ENCODE measurements around the gene MCTP2.

Gene MCTP2

GRCh38 chr15:94380798-94381197 is 149.4 kb downstream of the MCTP2 start:
- no peak overlapping the region for H3K27ac ChIP-seq (ENCODE audit: extremely low read depth, low read depth, low read length)
- no peaks in the 10 kb centered on the region for H3K36me3 ChIP-seq (ENCODE audit: control insufficient read depth in 2 of 2, insufficient read depth in 1 of 2, low read length in 2 of 2)
- H3K4me3 ChIP-seq (ENCODE audit: low read depth, low read length): no peak overlapping the region
- H3K4me1 ChIP-seq (ENCODE audit: control insufficient read depth, insufficient read depth, low read length): no peaks in the 10 kb centered on the region
- H3K9me3 ChIP-seq (ENCODE audit: control insufficient read depth, insufficient read depth, low read depth, low read length): no peaks in the 10 kb centered on the region
- CTCF ChIA-PET: no interaction called here
- POLR2A ChIA-PET: no interaction called here
- TF ChIP-seq ZNF239 (tag by site-specific recombination; IDR thresholded peaks at IDR 0.05) (no peak), ZNF645 (tag by site-specific recombination; IDR thresholded peaks at IDR 0.05) (no peak), KLF9 (tag by site-specific recombination; IDR thresholded peaks at IDR 0.05; ENCODE audit: low read depth) (no peak), ZSCAN4 (tag by site-specific recombination; IDR thresholded peaks at IDR 0.05) (no peak), ZNF544 (tag by site-specific recombination; IDR thresholded peaks at IDR 0.05) (no peak), OSR2 (tag by site-specific recombination; IDR thresholded peaks at IDR 0.05) (no peak), SETDB1 (IDR thresholded peaks at IDR 0.05; ENCODE audit: insufficient read length, low read length) (no peak), SP7 (tag by site-specific recombination; IDR thresholded peaks at IDR 0.05) (no peak), ZNF24 (tag by site-specific recombination; IDR thresholded peaks at IDR 0.05) (no peak), ZNF324 (tag by site-specific recombination; IDR thresholded peaks at IDR 0.05) (no peak), MEIS1 (CRISPR knock-in tag; IDR thresholded peaks at IDR 0.05; ENCODE audit: borderline replicate concordance) (no peak), ZSCAN18 (tag by site-specific recombination; IDR thresholded peaks at IDR 0.05) (no peak), ZFHX2 (tag by site-specific recombination; conservative IDR thresholded peaks at IDR 0.05) (no peak)

- no peaks in the 10 kb centered on the region for H3K36me3 ChIP-seq (ENCODE audit: control insufficient read depth in 2 of 2, insufficient read depth in 1 of 2, low read length in 2 of 2)
- no peak for TF ChIP-seq ZNF707 (tag by site-specific recombination; IDR thresholded peaks at IDR 0.05)
- no peak for TF ChIP-seq ZNF776 (tag by site-specific recombination; IDR thresholded peaks at IDR 0.05; ENCODE audit: borderline replicate concordance)
- TF ChIP-seq YY2 (tag by site-specific recombination; IDR thresholded peaks at IDR 0.05): no peak
- TF ChIP-seq ZNF354C (tag by site-specific recombination; IDR thresholded peaks at IDR 0.05; ENCODE audit: borderline replicate concordance, low read depth): no peak
- no peak for TF ChIP-seq ZNF223 (tag by site-specific recombination; IDR thresholded peaks at IDR 0.05)
- TF ChIP-seq ZNF426 (tag by site-specific recombination; IDR thresholded peaks at IDR 0.05): no peak
- TF ChIP-seq CTCF (tag by site-specific recombination; IDR thresholded peaks at IDR 0.05): no peak
- no peak for TF ChIP-seq ZNF248 (tag by site-specific recombination; IDR thresholded peaks at IDR 0.05)
- ChIA-PET CTCF (interaction anchor here (0.7 kb wide), 1 partner anchor 85 kb away, joined by 3 read pairs; no protein-coding TSS in a partner anchor), POLR2A (interaction anchor here (0.6 kb wide), 1 partner anchor 38 kb away, joined by 3 read pairs; no protein-coding TSS in a partner anchor)
- no peaks in the 10 kb centered on the region for H3K4me1 ChIP-seq (ENCODE audit: control insufficient read depth, insufficient read depth, low read length)
- no peak overlapping the region for H3K27ac ChIP-seq (ENCODE audit: extremely low read depth, low read depth, low read length)
- no peak overlapping the region for H3K4me3 ChIP-seq (ENCODE audit: low read depth, low read length)
- no peaks in the 10 kb centered on the region for H3K9me3 ChIP-seq (ENCODE audit: control insufficient read depth, insufficient read depth, low read depth, low read length)
Measured at GRCh38 chr15:94381384-94381783, 150.0 kb downstream of the MCTP2 start.
